Fibroblast of lung (primary cell): ENCODE data around the gene MCF2L2. TPM values are rescaled to one million over a fixed set of nuclear protein-coding genes. Genes with fewer than 3 reads are reported as not detected.

Source experiments
- DNase-seq, 2 donors: peaks; one replicate each; pipeline versions ENCODE4 v3.0.0 to v3.0.0-alpha.2; 2010; ENCODE audit warnings: low read depth in 2 of 2
- H2AFZ ChIP-seq: 2 replicates; pipeline ENCODE4 v1.5.1; 2012; ENCODE audit warnings: low read length, control low read depth, inconsistent platforms
- H3K27ac ChIP-seq: 2 replicates; pipeline ENCODE4 v1.5.1; 2011; ENCODE audit warnings: low read length, control low read depth; ENCODE audit not compliant: insufficient read depth
- H3K27me3 ChIP-seq: 2 replicates; pipeline ENCODE4 v1.5.1; 2011; ENCODE audit warnings: mild to moderate bottlenecking, low read length; ENCODE audit not compliant: control insufficient read depth, insufficient read depth
- H3K36me3 ChIP-seq: 2 replicates; pipeline ENCODE4 v1.5.1; 2011; ENCODE audit warnings: low read length; ENCODE audit not compliant: control insufficient read depth, insufficient read depth
- H3K4me1 ChIP-seq: 2 replicates; pipeline ENCODE4 v1.5.1; 2011; ENCODE audit warnings: low read length; ENCODE audit not compliant: control insufficient read depth, insufficient read depth; ENCODE audit errors: extremely low read depth
- H3K4me2 ChIP-seq: 2 replicates; pipeline ENCODE4 v1.5.1; 2011; ENCODE audit warnings: low read length, control low read depth; ENCODE audit not compliant: insufficient read depth; ENCODE audit errors: extremely low read depth
- H3K4me3 ChIP-seq, 4 experiments: fragments of 200-600 bp in 1 of 4; sonication (generic) in 1 of 4; replicated peaks in 1 of 4; 2 replicates each; pipeline ENCODE4 v1.5.1; 2011 to 2016; ENCODE audit warnings: low read length in 4 of 4, low read depth in 3 of 4, mild to moderate bottlenecking in 3 of 4, control low read depth in 2 of 4, inconsistent platforms in 1 of 4, mixed read lengths in 1 of 4; ENCODE audit not compliant: insufficient read depth in 1 of 4; ENCODE audit errors: control extremely low read depth in 1 of 4
- H3K79me2 ChIP-seq: 2 replicates; pipeline ENCODE4 v1.5.1; 2012; ENCODE audit warnings: mild to moderate bottlenecking, low read length, inconsistent platforms; ENCODE audit not compliant: control insufficient read depth, insufficient read depth
- H3K9ac ChIP-seq: 2 replicates; pipeline ENCODE4 v1.5.1; 2011; ENCODE audit warnings: mild to moderate bottlenecking, low read length, control low read depth; ENCODE audit not compliant: insufficient read depth
- H3K9me3 ChIP-seq: 2 replicates; pipeline ENCODE4 v1.5.1; 2012; ENCODE audit warnings: low read depth, low read length; ENCODE audit not compliant: control insufficient read depth, insufficient read depth
- H4K20me1 ChIP-seq: 2 replicates; pipeline ENCODE4 v1.5.1; 2011; ENCODE audit warnings: low read length; ENCODE audit not compliant: control insufficient read depth, insufficient read depth; ENCODE audit errors: extremely low read depth
- EZH2 ChIP-seq: IDR thresholded peaks from 2 replicates; pipeline ENCODE4 v1.5.1; 2012; ENCODE audit warnings: low read length, control low read depth, mild to moderate bottlenecking; ENCODE audit errors: missing control alignments
- polyA plus RNA-seq, 2 donors: library from polyadenylated mRNA; depleted of rRNA in 1 of 2; stranded (reverse) in 1 of 2; unstranded in 1 of 2; fragments of >200 nt; gene quantifications; 2 replicates each; pipeline ENCODE4 v1.2.1, GENCODE V29; 2011 to 2012; ENCODE audit warnings: missing spikeins in 1 of 2
- total RNA-seq: library from RNA; depleted of rRNA; stranded (reverse); fragments of >200 nt; gene quantifications from 2 replicates; pipeline ENCODE4 v1.2.1, GENCODE V29; 2014
- TF ChIP-seq, protein P1 (sequence below), 2 donors: IDR thresholded peaks in 1 of 2; conservative IDR thresholded peaks in 1 of 2; 1 replicate in 1 of 2; 2 replicates in 1 of 2; pipeline ENCODE4 v1.5.1; 2011 to 2012; ENCODE audit warnings: low read length in 2 of 2, control low read depth in 1 of 2, inconsistent platforms in 1 of 2, low read depth in 1 of 2, mild to moderate bottlenecking in 1 of 2

The MCF2L2 gene
- total and polyA plus RNA-seq, 2 donors (not counting 1 experiment from before 2014, with no cell fraction given), result under 0.01 to 0.08 TPM

DNA sequence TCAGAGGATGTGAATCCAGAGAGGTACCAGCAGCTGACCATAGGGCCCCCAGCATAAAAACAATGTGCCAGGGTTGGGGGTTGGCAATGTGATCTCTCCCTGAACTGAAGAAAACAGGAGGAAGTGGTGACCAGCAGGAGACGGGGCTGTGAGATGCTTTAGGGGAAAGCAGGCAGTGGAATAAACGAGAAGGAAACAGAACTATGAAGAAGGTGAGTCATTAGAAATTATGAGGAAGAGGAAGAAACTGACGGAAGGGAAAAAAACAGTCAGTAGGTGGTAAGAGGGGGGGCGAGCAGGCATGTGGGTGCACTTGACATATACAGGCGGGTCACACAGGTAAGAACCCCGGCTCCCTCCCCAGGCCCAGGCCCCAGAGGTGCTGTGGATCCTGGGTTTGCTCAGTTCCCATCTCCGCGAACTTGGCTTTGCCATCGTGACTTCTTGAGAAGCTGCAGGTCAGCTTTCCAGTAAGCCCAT lies 217.5 kb downstream of the MCF2L2 start:
- TF ChIP-seq, protein P1, sequence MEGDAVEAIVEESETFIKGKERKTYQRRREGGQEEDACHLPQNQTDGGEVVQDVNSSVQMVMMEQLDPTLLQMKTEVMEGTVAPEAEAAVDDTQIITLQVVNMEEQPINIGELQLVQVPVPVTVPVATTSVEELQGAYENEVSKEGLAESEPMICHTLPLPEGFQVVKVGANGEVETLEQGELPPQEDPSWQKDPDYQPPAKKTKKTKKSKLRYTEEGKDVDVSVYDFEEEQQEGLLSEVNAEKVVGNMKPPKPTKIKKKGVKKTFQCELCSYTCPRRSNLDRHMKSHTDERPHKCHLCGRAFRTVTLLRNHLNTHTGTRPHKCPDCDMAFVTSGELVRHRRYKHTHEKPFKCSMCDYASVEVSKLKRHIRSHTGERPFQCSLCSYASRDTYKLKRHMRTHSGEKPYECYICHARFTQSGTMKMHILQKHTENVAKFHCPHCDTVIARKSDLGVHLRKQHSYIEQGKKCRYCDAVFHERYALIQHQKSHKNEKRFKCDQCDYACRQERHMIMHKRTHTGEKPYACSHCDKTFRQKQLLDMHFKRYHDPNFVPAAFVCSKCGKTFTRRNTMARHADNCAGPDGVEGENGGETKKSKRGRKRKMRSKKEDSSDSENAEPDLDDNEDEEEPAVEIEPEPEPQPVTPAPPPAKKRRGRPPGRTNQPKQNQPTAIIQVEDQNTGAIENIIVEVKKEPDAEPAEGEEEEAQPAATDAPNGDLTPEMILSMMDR (conservative IDR thresholded peaks at IDR 0.05 in 1 of 2, IDR thresholded peaks at IDR 0.05 in 1 of 2; ENCODE audit: low read depth in 1 of 2, low read length in 2 of 2), result no peak
- TF ChIP-seq EZH2, result no peak
- H3K9ac ChIP-seq, result no peak overlapping the region
- no peak overlapping the region for H3K27ac ChIP-seq
- H3K79me2 ChIP-seq, result no peaks in the 10 kb centered on the region
- no peaks in the 10 kb centered on the region for H3K27me3 ChIP-seq
- no peak for DNase-seq
- no peak overlapping the region for H3K4me2 ChIP-seq
- H2AFZ ChIP-seq, result no peak overlapping the region
- H4K20me1 ChIP-seq, result no peaks in the 10 kb centered on the region
- H3K4me3 ChIP-seq, result no peak overlapping the region
- H3K36me3 ChIP-seq, result no peaks in the 10 kb centered on the region
- H3K4me1 ChIP-seq, result no peaks in the 10 kb centered on the region
- no peaks in the 10 kb centered on the region for H3K9me3 ChIP-seq

- H3K4me1 ChIP-seq, result no peaks in the 10 kb centered on the region
These were observed 218.1 kb downstream of the MCF2L2 start for GRCh38 chr3:183210341-183210740.

DNA sequence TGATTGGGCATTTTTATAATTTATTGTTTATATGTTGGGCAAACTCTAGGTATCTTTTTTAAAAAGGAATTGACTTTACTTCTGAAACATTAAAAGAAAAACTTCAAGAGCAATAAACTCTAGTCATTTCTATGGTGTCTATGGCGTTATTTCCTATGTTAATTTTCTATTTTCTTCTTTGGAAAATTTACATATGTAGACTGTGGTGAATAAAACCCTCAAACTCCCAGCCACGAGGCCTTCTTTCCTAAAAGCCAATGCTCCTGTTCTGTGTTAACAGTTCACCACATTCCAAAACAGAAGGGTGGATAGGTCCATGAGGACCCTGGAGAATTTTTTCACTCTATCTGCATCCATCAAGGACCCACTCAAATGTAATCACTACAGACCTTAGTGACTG lies 219.6 kb downstream of the MCF2L2 start:
- no peak for DNase-seq
- Histone ChIP-seq H3K79me2 (no peaks in the 10 kb centered on the region), H3K9me3 (no peaks in the 10 kb centered on the region), H3K4me2 (no peak overlapping the region), H3K4me1 (no peaks in the 10 kb centered on the region), H2AFZ (no peak overlapping the region), H4K20me1 (no peaks in the 10 kb centered on the region), H3K36me3 (no peaks in the 10 kb centered on the region), H3K27ac (no peak overlapping the region), H3K4me3 (no peak overlapping the region), H3K27me3 (no peaks in the 10 kb centered on the region), H3K9ac (no peak overlapping the region)
- TF ChIP-seq EZH2, result no peak
- TF ChIP-seq, protein P1 (conservative IDR thresholded peaks at IDR 0.05 in 1 of 2, IDR thresholded peaks at IDR 0.05 in 1 of 2; ENCODE audit: low read depth in 1 of 2, low read length in 2 of 2), result no peak

More at GRCh38 chr3:183210341-183210740, 218.1 kb downstream of the MCF2L2 start:
- TF ChIP-seq, protein P1 (conservative IDR thresholded peaks at IDR 0.05 in 1 of 2, IDR thresholded peaks at IDR 0.05 in 1 of 2; ENCODE audit: low read depth in 1 of 2, low read length in 2 of 2), result no peak
- no peak for TF ChIP-seq EZH2
- no peak overlapping the region for H3K27ac ChIP-seq
- no peaks in the 10 kb centered on the region for H3K9me3 ChIP-seq
- no peak overlapping the region for H3K9ac ChIP-seq
- H2AFZ ChIP-seq, result no peak overlapping the region
- H3K36me3 ChIP-seq, result no peaks in the 10 kb centered on the region
- no peaks in the 10 kb centered on the region for H3K27me3 ChIP-seq
- no peaks in the 10 kb centered on the region for H3K79me2 ChIP-seq
- DNase-seq, result no peak
- no peak overlapping the region for H3K4me2 ChIP-seq
- no peak overlapping the region for H3K4me3 ChIP-seq
- no peaks in the 10 kb centered on the region for H4K20me1 ChIP-seq
